ENCODE results near the gene GRAMD2B. TPM values are rescaled to one million over a fixed set of nuclear protein-coding genes. Genes with fewer than 3 reads are reported as not detected.
A peak's percentile ranks its signal among the peaks of the same experiment; 100 is the strongest.

Gene GRAMD2B
- total and polyA plus RNA-seq, 2 of the 13 experiments (the other 11 are each of a cell fraction or from before 2014, with no cell fraction given): 8.1 to 10.6 TPM

DNA sequence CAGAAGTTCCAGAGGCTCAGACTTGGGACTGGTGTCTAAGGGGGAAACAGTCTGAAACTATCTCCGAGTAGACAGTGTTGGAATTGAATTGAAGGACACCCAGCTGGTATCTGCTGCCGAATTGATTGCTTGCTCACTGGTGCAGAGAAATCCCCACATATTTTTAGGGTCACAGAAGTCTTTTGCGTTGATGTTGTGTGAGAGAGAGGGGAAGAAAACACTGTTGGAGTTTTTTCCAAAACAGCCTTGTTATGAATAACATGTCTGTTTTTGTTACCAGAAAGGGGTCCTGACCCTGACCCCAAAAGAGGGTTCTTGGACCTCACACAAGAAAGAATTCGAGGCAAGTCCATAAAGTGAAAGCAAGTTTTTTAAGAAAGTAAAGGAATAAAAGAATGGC lies 90.5 kb downstream of the GRAMD2B start (continued):
- no peak for TF ChIP-seq ZNF280D (CRISPR knock-in tag; IDR thresholded peaks at IDR 0.05)

DNA sequence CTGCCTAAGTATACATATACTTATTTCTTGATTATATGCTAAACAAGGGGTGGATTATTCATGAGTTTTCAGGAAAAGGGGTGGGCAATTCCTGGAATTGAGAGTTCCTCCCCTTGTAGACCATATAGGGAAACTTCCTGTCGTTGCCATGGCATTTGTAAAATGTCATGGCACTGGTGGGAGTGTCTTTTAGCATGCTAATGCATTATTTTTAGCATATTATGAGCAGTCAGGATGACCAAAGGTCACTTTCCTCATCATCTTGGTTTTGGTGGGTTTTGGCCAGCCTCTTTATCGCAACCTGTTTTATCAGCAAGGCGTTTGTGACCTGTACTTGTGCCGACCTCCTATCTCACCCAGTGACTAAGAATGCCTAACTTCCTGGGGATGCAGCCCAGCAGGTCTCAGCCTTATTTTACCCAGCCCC lies 90.9 kb downstream of the GRAMD2B start:
- 49% methylated on average over 4 of the region's 4 CpGs for WGBS (ENCODE audit: low lambda C conversion rate)
- no peaks in the 10 kb centered on the region for H3K9me3 ChIP-seq (ENCODE audit: low read length)
- no peaks in the 10 kb centered on the region for H3K36me3 ChIP-seq (replicated peaks in 1 of 2; ENCODE audit: control insufficient read depth in 1 of 2, insufficient read depth in 2 of 2, low read length in 2 of 2)
- no peak for FAIRE-seq
- H3K4me3 ChIP-seq (replicated peaks in 1 of 3; ENCODE audit: insufficient read depth in 1 of 3, low read depth in 2 of 3, low read length in 3 of 3): no peak overlapping the region
- no peaks in the 10 kb centered on the region for H3K79me2 ChIP-seq (ENCODE audit: insufficient read depth, low read length)
- no peak overlapping the region for H2AFZ ChIP-seq (ENCODE audit: low read length)
- no peak for ATAC-seq
- H3K27me3 ChIP-seq (ENCODE audit: control insufficient read depth in 1 of 2, insufficient read depth in 2 of 2, low read length in 2 of 2): no peaks in the 10 kb centered on the region
- H3K4me1 ChIP-seq (ENCODE audit: insufficient read depth, low read length): peaks cover 9% of the 10 kb centered on the region; the same call in 1 of the 2 replicates
- no peak overlapping the region; the same call in 1 of the 2 replicates for H3K4me2 ChIP-seq (ENCODE audit: low read depth, low read length)
- no peak overlapping the region for H3K27ac ChIP-seq (ENCODE audit: extremely low read length, insufficient read depth, low read length)
- H4K20me1 ChIP-seq (ENCODE audit: insufficient read depth, low read length): no peaks in the 10 kb centered on the region
- CTCF ChIA-PET (ENCODE audit: low intra/inter-chr PET ratio, low total read pairs): no interaction called here
- no TSS peak for BruUV-seq (replicated peaks)
- intact Hi-C loops (cut with micrococcal nuclease; ENCODE audit: unreplicated experiment): no loop called here
- POLR2A ChIA-PET: no interaction called here
- TF ChIP-seq MXI1 (IDR thresholded peaks at IDR 0.05; ENCODE audit: borderline replicate concordance, low read depth, low read length): no peak
- TF ChIP-seq SRF (IDR thresholded peaks at IDR 0.05; ENCODE audit: low read depth, low read length): peak; percentile 33; the same call in 1 of the 2 replicates
- H3K9ac ChIP-seq (ENCODE audit: insufficient read depth, low read depth, low read length): no peak overlapping the region
- no peak for DNase-seq (ENCODE audit: low spot score)
- in situ Hi-C loops (cut with HindIII; ENCODE audit: extremely low pct_ligation_motif_present, low pct_unique_long_range_greater_than_20kb): no loop called here

Data from HepG2 (cell line).